Vagina (tissue), 2 donors: ENCODE measurements around the gene TBL1XR1. TPM values are rescaled to one million over a fixed set of nuclear protein-coding genes. Genes with fewer than 3 reads are reported as not detected.

ENCODE experiments used
- DNase-seq, 2 donors: peaks; one replicate each; pipeline ENCODE4 v3.0.0-alpha.2; 2017; ENCODE audit errors: extremely low spot score in 2 of 2
- H3K27ac ChIP-seq: fragments of 200-600 bp; sonication (generic); one replicate; pipeline ENCODE4 v1.5.1; 2019
- H3K27me3 ChIP-seq: fragments of 200-600 bp; sonication (generic); one replicate; pipeline ENCODE4 v1.5.1; 2019
- H3K36me3 ChIP-seq, 2 donors: fragments of 200-600 bp; sonication (generic); one replicate each; pipeline ENCODE4 v1.5.1; 2017 to 2019
- H3K4me1 ChIP-seq: fragments of 200-600 bp; sonication (generic); one replicate; pipeline ENCODE4 v1.5.1; 2019
- H3K4me3 ChIP-seq, 2 donors: fragments of 200-600 bp; sonication (generic); 1 replicate in 1 of 2; 2 replicates in 1 of 2; pipeline ENCODE4 v1.5.1; 2016 to 2019
- H3K9me3 ChIP-seq: fragments of 200-600 bp; sonication (generic); one replicate; pipeline ENCODE4 v1.5.1; 2019
- POLR2A ChIP-seq, 2 donors: fragments of 450-650 bp; IDR thresholded peaks; one replicate each; pipeline ENCODE4 v1.6.1; 2017; ENCODE audit warnings: antibody characterized with exemption in 2 of 2, mild to moderate bottlenecking in 2 of 2, moderate library complexity in 2 of 2
- POLR2AphosphoS5 ChIP-seq, 2 donors: sonication (generic); formaldehyde crosslinking; IDR thresholded peaks; one replicate each; pipeline ENCODE4 v1.9.0; 2017; ENCODE audit warnings: antibody characterized with exemption in 2 of 2, mild to moderate bottlenecking in 2 of 2, low read depth in 1 of 2; ENCODE audit not compliant: insufficient read depth in 1 of 2
- intact Hi-C: fragments of 100-400 bp; cut with DNase I; formaldehyde crosslinking; loops from one replicate; pipeline ENCODE4 v1.15.1; 2023
- total RNA-seq: library from RNA; depleted of rRNA; stranded (reverse); fragments of >200 nt; gene quantifications from one replicate; pipeline ENCODE4 v1.2.3, GENCODE V29; 2016
- TF ChIP-seq, protein P1 (sequence below), 3 experiments: fragments of 450-650 bp in 2 of 3; fragments of 200-600 bp in 1 of 3; sonication (generic) in 1 of 3; IDR thresholded peaks; one replicate each; pipeline ENCODE4 v1.5.1; 2017 to 2019; ENCODE audit warnings: antibody characterized with exemption in 3 of 3, mild to moderate bottlenecking in 2 of 3, moderate library complexity in 2 of 3

The TBL1XR1 gene
- total RNA-seq, 1 donor from 2014 or later = 80.5 TPM

DNA sequence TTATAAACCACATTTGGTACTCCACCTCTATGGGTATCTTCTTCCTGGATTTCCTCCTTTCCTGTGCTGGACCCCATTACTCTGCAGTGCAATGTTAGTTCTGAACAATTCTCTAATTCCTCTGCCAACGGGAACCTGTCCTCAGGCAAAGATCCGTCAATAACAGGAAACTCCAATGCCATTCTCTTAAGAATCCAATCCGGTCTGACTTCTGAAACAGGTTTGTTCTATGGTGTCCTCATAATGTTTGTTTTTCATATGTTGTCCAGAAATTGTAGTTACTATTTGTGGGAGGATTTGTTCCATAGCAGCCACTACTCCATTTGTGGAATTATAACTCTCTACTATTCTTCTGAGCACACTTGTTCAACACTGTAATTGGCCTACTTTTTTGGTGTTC, 112.7 kb downstream of the TBL1XR1 start:
- no peak overlapping the region for H3K4me3 ChIP-seq
- H3K36me3 ChIP-seq = no peaks in the 10 kb centered on the region
- H3K9me3 ChIP-seq = no peaks in the 10 kb centered on the region
- no peak for TF ChIP-seq POLR2A (IDR thresholded peaks at IDR 0.05)
- TF ChIP-seq, protein P1, sequence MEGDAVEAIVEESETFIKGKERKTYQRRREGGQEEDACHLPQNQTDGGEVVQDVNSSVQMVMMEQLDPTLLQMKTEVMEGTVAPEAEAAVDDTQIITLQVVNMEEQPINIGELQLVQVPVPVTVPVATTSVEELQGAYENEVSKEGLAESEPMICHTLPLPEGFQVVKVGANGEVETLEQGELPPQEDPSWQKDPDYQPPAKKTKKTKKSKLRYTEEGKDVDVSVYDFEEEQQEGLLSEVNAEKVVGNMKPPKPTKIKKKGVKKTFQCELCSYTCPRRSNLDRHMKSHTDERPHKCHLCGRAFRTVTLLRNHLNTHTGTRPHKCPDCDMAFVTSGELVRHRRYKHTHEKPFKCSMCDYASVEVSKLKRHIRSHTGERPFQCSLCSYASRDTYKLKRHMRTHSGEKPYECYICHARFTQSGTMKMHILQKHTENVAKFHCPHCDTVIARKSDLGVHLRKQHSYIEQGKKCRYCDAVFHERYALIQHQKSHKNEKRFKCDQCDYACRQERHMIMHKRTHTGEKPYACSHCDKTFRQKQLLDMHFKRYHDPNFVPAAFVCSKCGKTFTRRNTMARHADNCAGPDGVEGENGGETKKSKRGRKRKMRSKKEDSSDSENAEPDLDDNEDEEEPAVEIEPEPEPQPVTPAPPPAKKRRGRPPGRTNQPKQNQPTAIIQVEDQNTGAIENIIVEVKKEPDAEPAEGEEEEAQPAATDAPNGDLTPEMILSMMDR (IDR thresholded peaks at IDR 0.05) = no peak
- TF ChIP-seq POLR2AphosphoS5 (IDR thresholded peaks at IDR 0.05; ENCODE audit: insufficient read depth in 1 of 2, low read depth in 1 of 2) = no peak
- H3K27me3 ChIP-seq = no peaks in the 10 kb centered on the region
- intact Hi-C loops = no loop called here
- DNase-seq = no peak
- peaks cover 54% of the 10 kb centered on the region for H3K4me1 ChIP-seq
- H3K27ac ChIP-seq = no peak overlapping the region

DNA sequence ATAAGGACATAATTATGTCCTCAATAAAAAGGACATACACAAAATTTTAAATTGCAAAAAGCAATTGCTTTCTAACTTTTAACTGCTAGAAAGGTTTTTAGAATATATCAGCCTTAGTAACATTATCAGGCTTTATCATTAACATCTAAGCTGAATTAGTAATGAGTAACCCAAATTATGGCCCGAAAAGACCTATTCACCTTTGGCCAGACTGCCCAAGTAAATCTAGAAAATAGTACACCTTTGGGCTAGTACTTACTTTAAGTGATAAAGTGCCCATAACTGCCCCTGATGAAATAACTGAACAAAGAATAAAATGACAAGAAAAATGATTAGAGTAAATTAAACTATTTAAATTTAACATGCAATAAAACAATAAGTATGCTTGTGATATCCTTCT, 117.2 kb downstream of the TBL1XR1 start:
- Histone ChIP-seq H3K9me3 (no peaks in the 10 kb centered on the region), H3K27ac (no peak overlapping the region), H3K27me3 (no peaks in the 10 kb centered on the region), H3K4me3 (no peak overlapping the region), H3K4me1 (peaks cover 11% of the 10 kb centered on the region), H3K36me3 (no peaks in the 10 kb centered on the region)
- DNase-seq = no peak
- TF ChIP-seq POLR2A (IDR thresholded peaks at IDR 0.05) (no peak), POLR2AphosphoS5 (IDR thresholded peaks at IDR 0.05; ENCODE audit: insufficient read depth in 1 of 2, low read depth in 1 of 2) (no peak)
- TF ChIP-seq, protein P1 (IDR thresholded peaks at IDR 0.05) = no peak
- intact Hi-C loops = no loop called here

DNA sequence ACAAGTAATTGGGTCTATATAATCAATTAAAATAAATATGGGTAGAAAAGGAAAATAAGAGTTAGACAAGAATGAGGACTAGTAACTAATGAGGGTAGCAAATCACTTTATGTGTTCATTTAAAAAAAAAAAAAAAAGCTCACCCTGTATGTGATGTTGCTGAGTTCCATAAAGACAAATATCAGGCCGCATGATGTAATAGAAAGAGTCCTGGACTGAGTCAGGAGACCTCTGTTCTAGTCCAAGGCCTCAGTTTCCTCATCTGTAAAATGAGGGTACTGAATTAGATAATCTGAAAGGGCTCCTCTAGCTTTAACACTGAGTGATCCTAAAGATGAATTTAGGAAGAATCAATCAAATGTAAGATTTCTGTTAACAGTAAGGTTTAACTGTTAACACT, 117.6 kb downstream of the TBL1XR1 start:
- no peak overlapping the region for H3K27ac ChIP-seq
- H3K4me1 ChIP-seq = peaks cover 6% of the 10 kb centered on the region
- no peak for DNase-seq
- no peaks in the 10 kb centered on the region for H3K9me3 ChIP-seq
- H3K4me3 ChIP-seq = no peak overlapping the region
- intact Hi-C loops = no loop called here
- no peaks in the 10 kb centered on the region for H3K27me3 ChIP-seq
- TF ChIP-seq POLR2A (IDR thresholded peaks at IDR 0.05) = no peak
- TF ChIP-seq POLR2AphosphoS5 (IDR thresholded peaks at IDR 0.05; ENCODE audit: insufficient read depth in 1 of 2, low read depth in 1 of 2) = no peak
- TF ChIP-seq, protein P1 (IDR thresholded peaks at IDR 0.05) = no peak
- H3K36me3 ChIP-seq = no peaks in the 10 kb centered on the region

DNA sequence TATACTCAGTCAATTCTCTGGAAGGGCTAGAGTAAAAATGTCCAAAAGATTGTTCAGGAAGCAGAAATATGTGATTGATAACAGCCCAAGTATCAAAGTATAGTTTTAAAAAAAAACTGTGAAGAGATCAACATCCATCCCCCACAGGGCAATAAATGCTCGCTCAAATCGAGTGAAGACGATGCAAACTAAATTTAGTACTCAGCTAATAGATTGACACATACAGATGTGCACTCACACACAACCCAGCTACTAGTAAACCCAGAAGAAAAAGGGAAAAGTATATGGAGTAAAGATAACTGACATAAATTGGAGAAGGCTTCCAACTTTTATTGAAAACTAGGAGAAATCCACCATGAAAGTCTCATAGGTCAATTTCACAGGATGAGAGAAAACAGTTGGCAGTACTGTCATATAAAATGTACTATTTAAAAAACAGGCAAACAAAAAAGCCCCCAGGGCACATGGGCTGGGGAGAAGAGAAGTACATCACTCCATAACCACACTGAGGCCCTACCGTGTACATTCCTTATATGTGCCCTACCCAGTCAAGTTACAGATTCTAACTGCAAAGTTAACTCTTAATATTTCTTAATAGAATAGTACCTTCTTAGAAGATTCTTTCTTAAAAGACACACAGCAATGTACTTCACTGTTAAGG, 125.7 kb downstream of the TBL1XR1 start:
- intact Hi-C loops = no loop called here
- no peak for TF ChIP-seq POLR2A (IDR thresholded peaks at IDR 0.05)
- TF ChIP-seq, protein P1 (IDR thresholded peaks at IDR 0.05) = no peak
- TF ChIP-seq POLR2AphosphoS5 (IDR thresholded peaks at IDR 0.05; ENCODE audit: insufficient read depth in 1 of 2, low read depth in 1 of 2) = no peak
- Histone ChIP-seq H3K4me3 (no peak overlapping the region), H3K36me3 (no peaks in the 10 kb centered on the region), H3K9me3 (no peaks in the 10 kb centered on the region), H3K27me3 (no peaks in the 10 kb centered on the region), H3K4me1 (peaks cover 36% of the 10 kb centered on the region), H3K27ac (no peak overlapping the region)
- no peak for DNase-seq

DNA sequence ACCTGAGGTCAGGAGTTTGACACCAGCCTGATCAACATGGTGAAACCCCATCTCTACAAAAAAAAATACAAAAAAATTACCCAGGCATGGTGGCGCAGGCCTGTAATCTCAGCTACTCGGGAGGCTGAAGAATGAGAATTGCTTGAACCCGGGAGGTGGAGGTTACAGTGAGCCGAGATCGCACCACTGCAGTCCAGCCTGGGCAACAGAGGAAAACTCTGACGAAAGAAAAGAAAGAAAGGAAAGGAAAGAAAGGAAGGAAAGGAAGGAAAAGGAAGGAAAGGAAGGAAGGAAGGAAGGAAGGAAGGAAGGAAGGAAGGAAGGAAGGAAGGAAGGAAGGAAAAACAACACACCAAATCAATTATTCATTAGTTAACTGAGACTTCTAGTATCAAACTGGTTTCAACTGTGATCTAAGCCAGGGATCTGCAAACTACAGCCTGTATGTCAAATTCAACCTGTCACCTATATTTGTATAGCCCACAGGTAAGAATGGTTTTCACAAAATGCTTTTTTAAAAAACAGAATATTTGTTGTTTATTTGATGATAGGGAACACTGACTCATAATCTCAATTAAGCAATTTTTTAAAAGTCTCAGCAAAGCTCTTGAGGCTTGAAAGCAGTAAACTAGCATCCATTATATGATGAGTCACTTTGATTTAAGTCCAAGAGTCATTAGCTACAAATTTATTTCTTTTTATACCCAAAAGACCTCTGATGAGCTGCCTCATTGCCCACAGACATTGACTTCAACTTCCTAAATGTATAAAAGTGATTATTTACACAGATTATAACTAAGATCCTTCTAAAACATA, 127.6 kb downstream of the TBL1XR1 start:
- no peak for DNase-seq
- Histone ChIP-seq H3K4me1 (peaks cover 55% of the 10 kb centered on the region), H3K27ac (no peak overlapping the region), H3K4me3 (no peak overlapping the region), H3K27me3 (no peaks in the 10 kb centered on the region), H3K9me3 (no peaks in the 10 kb centered on the region), H3K36me3 (no peaks in the 10 kb centered on the region)
- TF ChIP-seq, protein P1 (IDR thresholded peaks at IDR 0.05) = no peak
- no peak for TF ChIP-seq POLR2AphosphoS5 (IDR thresholded peaks at IDR 0.05; ENCODE audit: insufficient read depth in 1 of 2, low read depth in 1 of 2)
- no peak for TF ChIP-seq POLR2A (IDR thresholded peaks at IDR 0.05)
- intact Hi-C loops = loop anchor here (10.0 kb wide), 1 partner anchor 125 kb away; the partner anchor contains the start of gene TBL1XR1
